NCI-H82 treated with DMSO at 0.1 percent for 48 hours (cell line): ENCODE measurements around the gene PWP1.

Experiments
- DNase-seq: peaks from one replicate; lab custom pipeline; 2025; ENCODE audit not compliant: unreplicated experiment; lab: John Stamatoyannopoulos, UW

PWP1 gene

DNA sequence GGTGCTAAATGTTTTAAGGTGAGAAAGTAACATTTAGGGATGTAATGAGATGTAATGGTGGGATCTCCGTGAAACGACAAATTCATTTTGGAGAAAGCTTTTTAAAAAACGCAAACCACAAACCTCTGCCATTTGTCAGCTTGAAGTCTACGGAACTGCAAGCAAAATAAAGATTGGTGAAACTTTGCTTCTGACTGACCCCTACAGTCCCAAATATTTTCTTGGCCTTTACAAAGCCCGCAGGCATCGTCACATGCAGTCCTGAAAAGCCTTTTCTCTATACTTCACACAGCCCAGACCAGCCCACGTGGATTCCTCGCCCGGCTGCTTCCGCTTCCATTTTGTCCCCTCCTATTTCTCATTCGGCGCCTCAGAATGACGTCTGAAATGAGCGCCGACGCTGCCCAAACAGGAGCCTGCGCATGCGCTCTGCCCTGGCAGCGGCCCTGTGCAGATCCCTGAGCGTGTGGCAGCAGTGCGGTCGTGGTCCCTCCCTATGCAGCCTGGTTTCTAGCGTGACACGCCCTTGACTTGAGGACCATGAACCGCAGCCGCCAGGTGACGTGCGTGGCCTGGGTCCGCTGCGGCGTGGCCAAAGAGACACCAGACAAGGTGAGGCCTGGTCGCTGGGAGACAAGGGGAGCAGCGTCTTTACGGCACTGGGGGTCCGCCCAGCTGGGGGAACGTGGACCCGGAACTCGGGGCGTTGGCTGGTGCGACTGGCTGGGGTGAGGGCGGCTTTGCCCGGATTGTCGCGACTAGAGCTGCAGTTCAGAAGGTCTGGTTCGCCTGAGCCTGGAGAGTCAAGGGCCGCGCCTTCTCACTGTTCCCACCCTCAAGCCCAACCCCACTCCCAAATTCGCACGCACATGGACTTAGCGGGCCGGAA, at the start of gene PWP1:
PWP1 (plus strand) TSS at position 440 of the 889 bp plus-strand sequence; CDS start at position 541, 101 bp downstream.
- DNase-seq = peak; percentile 80

DNA sequence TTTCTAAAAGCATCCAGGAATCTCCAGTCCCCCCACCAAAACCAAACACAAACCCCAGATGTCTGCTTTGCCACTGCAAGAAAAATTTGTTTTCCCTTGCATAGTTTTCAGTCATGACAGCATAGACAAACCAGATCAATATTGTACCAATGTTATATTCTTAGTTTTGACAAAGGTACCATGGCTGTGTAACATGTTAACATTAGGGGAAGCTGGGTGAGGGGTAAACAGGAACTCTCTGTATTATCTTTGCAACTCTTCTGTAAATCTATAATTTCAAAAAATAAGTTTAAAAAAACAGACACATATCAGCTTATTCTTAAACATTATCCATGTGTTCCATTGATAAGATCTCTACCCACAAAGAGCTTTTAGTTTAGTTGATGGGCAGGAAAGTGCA, 44.4 kb upstream of the PWP1 start:
- DNase-seq = no peak

DNA sequence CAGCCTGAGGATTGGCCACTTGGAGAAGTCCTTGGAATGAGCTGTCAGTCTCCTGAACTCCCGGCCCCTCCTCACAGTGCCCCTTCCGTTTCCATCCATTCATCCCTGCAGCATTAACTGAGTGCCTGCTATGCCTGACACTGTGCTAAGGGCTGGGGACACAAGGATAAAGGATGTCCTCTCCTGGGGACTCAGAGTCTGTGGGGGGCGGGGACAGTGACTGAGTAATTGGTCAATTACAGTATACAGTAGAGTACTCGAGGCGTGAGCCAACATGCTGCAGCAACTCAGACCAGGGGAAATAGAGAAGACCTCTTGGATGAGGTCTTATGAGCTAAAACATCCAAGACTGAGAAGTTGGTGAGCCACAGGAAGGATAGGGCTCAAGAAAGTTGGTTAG, 43.4 kb upstream of the PWP1 start:
- DNase-seq = no peak

DNA sequence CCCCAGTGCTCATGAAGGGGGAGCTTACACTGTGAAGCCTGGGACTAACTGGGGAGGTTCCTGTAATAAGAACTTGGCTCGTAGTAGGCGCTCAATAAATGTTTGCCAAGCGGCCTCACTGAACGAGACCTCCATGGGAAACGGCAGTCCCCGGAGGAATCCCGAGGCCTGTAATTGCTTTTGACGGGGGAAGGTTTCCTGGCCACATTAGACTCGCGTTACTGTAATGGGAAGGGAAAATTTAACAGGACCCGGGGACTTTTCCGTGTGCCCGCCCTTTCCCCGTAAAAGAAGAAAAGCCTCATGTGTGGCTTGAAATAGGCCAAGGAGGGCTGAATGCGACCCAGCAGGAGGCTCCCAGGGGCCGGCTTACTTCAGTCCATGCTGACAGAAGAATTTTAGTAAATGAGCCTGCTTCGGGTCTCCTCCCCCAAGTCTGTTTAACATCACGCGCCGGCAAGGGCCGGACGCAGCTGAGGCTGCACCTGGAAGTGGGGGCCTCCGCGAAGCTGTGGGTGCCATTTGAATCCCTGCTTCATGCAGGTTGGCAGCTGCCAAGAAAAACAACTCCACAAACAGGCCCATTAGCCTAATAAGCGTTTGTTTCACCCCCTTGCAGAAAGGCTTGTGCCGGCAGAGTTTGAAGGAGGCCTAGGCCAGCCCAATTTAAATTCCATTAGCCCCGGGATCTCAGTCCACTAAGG, 39.8 kb upstream of the PWP1 start:
- no peak for DNase-seq

DNA sequence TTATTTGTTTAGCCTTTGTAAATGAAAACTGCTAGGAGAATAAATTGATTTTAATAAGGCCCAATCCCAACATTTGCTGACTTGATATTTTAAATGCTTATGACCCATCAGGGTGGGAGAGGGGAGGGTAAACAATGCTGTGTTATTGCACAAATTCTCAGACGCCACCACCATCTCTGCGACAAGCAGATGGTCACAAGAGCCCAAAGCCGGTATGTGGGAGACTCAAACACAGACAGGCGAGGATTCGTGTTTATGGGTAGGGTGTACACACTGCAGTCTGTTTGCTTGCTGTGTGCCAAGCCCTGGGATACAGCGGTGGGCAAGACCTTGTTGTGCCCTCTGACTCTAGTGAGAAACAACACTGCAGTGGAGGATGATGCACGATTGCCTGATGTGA, 39.2 kb upstream of the PWP1 start:
- DNase-seq = no peak

DNA sequence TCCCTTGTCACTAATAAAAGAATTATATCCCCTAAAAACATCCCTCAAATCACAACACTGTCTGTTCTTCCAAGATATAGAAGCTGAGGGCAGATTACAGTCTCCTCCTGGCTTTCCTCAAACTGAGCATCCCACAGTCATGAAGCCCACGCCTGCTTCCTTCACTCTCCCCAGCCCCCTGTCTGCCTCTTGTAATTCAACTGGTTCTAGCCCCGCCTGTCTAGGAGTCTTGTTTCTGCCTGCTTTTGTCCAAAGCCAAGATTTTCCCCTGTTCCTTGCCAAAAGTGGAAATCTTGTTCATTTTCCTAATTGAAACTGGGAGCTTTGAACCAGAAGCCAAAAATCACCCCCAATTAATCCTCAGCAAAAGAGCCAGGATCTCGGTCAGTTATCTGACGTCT, 35.9 kb upstream of the PWP1 start:
- DNase-seq = no peak

DNA sequence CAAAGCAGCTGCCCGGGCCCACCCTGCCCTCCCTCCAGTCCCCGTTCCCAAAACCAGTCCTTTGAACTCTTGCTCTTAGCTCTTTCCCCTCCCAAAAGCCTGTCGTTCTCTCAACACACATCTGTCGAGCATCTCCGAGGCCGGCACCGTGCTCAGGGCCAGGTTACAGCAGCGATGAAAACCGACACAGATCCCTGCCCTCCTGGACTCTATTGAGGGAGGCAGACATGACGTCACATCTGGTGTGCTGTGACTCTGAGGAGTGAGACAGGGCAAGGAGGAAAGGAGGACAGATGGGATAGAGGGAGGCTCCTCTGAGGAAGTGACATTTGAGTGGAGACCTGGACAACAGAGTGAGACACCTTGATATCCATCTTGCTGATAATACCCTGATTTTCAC, 34.6 kb upstream of the PWP1 start:
- no peak for DNase-seq

DNA sequence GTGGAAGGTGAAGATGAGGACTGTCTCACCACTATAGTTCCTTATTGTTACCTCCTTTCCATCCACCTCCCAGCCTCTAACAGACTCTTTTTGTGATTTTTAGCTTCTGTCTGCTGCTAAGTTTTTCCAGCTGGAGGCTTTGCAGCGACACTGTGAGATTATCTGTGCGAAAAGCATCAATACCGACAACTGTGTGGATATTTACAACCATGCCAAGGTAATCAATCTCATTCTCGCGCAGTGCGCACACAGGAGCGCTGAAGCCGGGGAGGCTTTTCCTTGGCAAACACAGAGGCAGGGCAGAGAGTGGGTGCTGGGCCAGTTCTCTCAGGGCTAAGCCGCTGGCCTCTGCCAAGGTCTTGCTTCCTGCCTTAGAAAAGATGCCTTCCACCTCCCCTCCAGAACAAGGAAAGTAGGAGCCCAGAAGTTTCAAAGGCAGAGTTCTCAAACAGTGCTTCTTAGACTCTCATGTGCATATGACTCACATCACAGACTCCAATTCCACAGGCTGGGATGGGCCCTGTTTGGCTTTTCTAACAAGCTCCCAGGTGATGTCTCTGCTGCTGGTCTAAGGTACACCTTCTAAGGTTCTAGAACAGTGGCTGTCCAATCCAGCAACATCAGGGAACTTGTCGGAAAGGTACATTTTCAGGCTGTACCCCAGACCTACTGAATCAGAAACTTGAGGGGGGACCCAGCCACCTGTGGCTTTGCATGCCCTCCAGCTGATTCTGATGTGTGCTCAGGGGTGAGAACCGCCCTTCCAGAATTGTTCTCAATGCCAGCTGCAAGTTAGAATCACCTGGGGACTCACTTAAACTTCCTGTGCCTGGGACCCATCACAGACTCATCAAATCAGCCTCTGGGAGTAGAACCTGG, 33.8 kb upstream of the PWP1 start:
- no peak for DNase-seq

DNA sequence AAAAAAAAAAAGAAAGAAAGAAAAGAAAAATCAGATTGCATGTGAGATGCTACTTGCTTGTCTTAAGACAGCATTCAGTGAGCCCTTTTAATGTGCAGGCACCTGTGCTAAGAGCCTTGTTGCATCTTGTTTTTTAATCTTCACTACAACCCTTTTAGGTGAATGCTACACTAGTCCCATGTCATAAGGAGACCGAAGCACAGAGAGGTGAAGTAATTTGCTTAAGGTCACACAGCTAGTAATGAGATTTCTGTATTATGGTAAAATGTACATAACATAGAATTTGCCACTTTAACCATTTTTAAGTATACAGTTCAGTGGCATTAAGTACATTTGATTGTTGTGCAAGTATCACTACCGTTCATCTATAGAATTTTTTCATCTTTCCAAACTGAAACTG, 32.1 kb upstream of the PWP1 start:
- no peak for DNase-seq

DNA sequence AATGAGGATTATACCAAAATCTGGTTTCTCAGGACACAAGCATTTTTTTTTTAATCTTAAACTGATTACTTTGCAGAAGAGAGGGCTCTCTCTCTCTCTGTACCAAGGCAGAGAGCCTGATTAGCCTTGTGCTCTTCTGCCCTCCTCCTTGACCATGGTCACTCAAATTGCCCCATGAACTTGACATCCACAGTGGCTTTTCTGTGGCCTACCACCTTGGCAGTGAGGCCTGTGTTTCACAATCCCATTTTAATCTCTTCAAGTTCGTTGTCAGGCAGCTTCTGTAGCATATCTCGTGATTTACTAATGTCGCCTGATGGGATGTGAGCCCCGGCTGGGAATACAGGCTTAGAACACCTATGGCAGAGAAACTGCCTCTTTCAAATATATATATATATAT, 30.7 kb upstream of the PWP1 start:
- DNase-seq = no peak

DNA sequence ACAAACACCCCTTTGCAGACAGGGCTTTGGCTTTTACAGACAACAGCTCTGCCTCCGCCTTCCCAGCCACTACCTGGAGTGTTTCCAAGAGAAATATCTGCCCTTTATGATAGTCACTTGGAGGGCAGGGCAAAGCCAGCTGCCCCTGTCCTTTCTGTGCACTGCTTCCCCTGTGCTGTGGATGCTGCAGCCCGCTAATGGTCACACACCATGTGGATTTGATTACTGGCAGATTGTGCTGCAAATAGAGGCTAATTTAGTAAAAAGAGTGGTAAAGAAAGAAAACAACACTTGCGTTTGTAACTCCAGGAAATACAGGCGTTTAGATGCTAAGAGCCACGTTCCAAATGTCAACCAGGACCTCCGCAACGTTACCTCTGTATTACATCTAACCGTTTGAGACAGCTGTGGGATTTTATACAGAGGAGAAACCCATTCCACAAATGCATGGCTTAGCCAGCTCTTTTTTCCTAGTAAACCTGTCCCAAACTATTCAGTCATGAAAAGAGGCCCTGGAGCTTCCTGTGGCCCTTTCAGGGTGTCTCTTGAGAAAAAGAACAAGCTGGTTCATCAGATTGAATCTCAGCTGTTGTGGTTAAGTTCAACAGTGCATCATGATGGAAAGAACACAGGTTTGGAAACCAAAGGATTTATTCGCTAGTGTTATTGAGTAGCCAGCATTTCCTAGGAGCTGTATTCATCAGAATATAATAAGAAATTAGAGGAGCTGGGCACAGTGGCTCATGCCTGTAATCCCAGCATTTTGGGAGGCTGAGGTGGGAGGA, 30.1 kb upstream of the PWP1 start:
- DNase-seq = no peak

DNA sequence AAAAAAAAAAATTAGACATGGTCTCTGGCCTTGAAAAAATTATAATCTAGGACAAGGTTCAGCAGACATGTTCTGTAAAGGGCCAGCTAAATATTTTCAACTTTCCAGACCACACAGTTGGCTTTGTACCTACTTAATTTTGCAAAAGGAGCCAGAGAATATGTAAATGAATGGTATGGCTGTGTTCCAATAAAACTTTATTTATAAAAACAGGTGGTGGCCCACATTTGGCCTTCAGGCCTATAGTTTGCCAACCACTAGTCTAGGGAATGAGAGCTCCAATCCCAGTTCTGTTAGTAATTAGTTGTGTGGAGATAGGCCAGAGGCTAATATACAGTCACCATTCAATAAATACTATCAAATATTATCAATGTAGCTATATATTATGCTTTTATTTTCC, 29.3 kb upstream of the PWP1 start:
- DNase-seq = no peak

DNA sequence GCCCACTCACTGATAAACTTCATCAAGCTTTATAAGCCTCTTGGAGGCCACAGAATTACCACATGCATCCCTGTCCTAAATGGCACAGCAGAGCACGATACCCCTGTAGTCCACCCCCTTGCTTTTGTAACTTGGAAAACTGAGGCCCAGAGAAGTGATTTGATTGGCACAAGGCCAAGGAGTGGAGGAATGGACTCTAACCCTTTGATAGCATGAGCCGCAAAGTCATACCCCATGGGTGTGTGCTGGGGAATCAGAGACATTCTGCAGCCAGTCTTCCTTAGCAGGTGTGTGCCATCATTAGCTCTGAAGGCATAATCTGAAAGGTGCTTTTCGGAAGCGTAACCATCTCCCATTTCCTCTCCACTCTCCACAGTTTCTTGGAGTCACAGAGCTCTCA, 28.5 kb upstream of the PWP1 start:
- DNase-seq = no peak

DNA sequence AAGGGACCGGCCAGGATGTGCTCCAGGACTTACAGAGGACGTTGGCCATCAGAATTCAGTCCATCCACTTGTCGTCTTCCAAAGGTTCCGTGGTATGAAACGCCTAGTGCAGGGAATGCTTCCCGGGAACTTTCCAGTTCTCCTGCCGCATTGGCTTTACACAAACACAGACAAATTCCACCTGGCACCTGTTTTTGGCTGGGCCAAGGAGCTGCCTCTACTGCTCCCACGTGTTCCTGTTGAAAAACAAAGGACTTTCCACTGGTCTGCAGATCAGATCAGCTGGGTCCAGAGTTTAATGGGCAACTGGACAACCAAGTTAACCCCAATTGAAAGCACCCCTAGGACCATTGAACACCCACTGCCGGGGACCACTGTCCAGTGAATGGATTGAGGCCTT, 28.0 kb upstream of the PWP1 start:
- DNase-seq = no peak

DNA sequence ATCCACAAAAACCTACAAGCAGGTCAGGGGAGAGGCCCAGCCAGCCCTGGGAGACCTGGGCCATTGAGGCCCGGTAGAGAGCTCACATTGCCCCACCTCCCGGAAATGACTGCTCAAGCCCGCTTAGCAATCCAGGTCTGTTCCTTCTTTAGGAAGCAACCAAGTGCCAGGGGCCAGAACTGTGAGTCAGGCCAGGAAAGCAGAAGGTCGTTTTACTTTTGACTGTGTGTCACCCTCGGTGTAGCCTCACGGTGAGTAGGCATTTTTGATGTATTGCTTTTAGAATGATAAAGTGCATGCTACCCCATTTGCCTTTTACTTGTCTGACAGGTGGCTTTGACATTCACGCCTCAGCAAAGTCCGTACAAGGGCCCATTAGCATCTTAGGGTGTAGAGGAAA, 25.4 kb upstream of the PWP1 start:
- DNase-seq = no peak

DNA sequence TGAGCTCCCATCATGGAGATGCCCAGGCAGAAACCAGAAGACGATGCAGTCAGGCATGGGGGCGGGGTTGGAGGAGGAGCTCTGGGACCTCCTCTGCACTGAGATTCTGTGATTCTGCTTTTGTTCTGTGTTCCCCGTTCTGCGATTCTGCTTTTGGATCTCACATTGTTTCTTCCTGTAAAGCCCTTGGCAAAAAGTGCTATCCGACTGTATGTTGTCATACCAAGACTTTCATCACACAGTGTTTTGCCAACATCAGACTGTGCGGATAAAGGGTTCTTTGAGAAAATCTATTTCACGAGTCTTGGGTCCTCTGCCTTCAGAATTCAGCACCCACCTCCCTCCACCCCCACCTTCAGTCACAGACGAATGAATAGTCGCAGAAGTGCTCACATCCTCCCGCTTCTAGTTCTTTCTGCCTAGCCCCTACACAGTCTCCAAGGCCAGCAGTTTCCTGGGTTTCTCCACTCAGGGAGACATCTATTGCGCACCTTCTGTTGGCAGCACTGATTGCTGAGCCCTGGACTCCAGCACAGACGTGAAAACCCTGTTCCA, 24.7 kb upstream of the PWP1 start:
- no peak for DNase-seq

DNA sequence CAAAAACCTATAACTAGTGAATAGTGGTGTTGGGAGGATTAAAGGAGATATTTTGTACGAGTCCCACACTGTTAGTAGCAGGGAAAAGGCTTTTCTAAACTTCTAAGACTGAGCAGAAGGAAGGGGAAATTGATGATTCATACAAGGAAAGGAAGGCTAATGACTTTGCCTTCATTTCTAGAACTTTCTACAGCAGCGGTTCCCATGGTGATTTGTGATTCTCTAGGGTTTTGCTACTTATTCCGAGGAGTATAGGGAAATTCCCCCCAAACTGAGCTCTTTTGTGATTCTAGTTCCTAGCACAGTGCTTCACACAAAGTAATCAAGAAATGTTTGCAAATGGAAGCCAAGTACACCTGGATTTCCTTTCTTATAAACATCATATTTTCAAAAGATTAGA, 23.8 kb upstream of the PWP1 start:
- no peak for DNase-seq

DNA sequence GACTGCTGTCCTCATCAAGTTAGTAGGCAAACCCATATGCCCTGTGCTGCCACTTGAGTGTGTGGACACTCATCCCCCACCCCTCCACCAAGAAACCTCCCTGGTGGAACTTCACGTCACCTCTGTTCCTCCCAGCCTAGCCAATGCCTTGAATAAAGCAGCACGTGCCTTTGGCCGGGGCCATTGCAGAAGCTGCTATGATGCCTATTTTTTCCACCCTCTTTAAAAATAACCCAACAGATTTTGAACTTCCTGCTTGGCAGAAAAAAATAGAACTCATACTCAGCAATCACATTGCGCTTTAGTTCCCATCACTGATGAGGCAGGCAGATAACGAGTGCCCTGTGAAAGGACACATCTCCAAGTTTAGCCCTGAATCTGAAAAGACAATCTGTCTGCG, 23.1 kb upstream of the PWP1 start:
- DNase-seq = no peak

DNA sequence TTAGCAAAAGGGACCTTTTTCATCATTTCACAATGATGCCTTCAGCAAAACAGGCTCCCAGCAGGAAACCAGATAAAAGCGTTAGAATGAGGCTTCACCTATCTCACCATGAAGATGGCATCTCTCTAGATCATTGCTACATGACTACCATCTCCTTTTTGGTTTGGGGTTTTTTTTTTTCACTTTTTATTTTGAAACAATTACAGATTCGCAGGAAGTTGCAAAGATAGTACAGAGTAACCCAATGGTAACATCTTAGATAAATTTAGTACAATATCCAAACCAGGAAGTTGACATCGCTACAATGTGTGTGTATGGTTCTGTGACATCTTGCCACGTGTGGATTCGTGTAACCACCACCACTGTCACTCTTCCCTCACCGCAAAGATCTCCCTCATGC, 22.3 kb upstream of the PWP1 start:
- DNase-seq = no peak

DNA sequence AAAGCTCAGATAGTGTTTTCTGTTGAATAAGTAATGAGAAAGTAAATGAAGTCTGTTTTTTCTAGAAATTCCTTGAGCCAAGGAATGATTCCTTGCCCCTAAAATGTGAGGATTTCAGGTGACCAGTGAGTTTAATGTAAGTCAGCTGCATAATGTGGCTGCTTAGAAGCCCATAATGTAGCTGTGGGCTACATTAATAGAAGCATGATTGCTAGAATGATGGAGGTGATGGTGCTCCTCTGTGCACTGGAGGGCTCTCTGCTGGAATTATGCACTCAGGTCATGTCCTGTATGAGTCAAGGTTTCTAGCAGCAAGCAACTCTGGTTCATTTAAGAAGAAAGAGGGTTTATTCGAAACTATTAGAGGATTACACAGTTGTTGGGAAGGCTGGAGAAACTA, 19.6 kb upstream of the PWP1 start:
- DNase-seq = no peak

DNA sequence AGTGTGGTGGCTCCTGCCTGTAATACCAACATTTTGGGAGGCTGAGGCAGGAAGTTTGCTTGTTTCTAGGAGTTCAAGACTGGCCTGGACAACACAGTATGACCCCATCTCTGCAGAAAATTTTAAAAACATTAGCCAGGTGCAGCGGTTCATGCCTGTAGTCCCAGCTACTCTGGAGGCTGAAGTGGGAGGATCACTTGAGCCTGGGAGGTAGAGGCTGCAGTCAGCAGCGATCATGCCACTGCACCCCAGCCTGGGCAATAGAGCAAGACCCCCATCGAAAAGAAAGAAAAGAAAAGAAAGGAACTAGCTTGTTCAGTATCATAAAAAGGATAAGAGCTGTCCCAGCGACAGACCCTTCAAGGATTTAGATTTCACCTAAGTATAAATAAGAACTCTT, 18.1 kb upstream of the PWP1 start:
- no peak for DNase-seq
